ENCODE data around the gene PFKM.

PFKM gene

GRCh38 chr12:48184549-48184922 is 65.4 kb downstream of the PFKM start:
- H3K4me3 ChIP-seq (replicated peaks; ENCODE audit: low read depth, low read length), result no peak overlapping the region

GRCh38 chr12:48185181-48185919 is 66.2 kb downstream of the PFKM start:
- no peak for DNase-seq (ENCODE audit: extremely low read depth, insufficient read length)
- Histone ChIP-seq H3K4me3 (replicated peaks; ENCODE audit: low read depth, low read length) (no peak overlapping the region), H3K36me3 (ENCODE audit: control insufficient read depth, insufficient read depth, low read length) (no peaks in the 10 kb centered on the region), H3K27me3 (replicated peaks; ENCODE audit: control insufficient read depth, insufficient read depth, low read length) (no peaks in the 10 kb centered on the region; the same call in 1 of the 2 replicates)
- TF ChIP-seq CTCF (IDR thresholded peaks at IDR 0.05; ENCODE audit: insufficient read depth, low read length, poor library complexity, severe bottlenecking), result no peak

More at GRCh38 chr12:48184549-48184922, 65.4 kb downstream of the PFKM start:
- Histone ChIP-seq H3K27me3 (replicated peaks; ENCODE audit: control insufficient read depth, insufficient read depth, low read length) (no peaks in the 10 kb centered on the region; the same call in 1 of the 2 replicates), H3K36me3 (ENCODE audit: control insufficient read depth, insufficient read depth, low read length) (no peaks in the 10 kb centered on the region)
- no peak for TF ChIP-seq CTCF (IDR thresholded peaks at IDR 0.05; ENCODE audit: insufficient read depth, low read length, poor library complexity, severe bottlenecking)
- no peak for DNase-seq (ENCODE audit: extremely low read depth, insufficient read length)

GRCh38 chr12:48187916-48188695 is 68.9 kb downstream of the PFKM start:
- TF ChIP-seq CTCF (IDR thresholded peaks at IDR 0.05; ENCODE audit: insufficient read depth, low read length, poor library complexity, severe bottlenecking), result no peak
- Histone ChIP-seq H3K36me3 (ENCODE audit: control insufficient read depth, insufficient read depth, low read length) (no peaks in the 10 kb centered on the region), H3K27me3 (replicated peaks; ENCODE audit: control insufficient read depth, insufficient read depth, low read length) (no peaks in the 10 kb centered on the region; the same call in 1 of the 2 replicates), H3K4me3 (replicated peaks; ENCODE audit: low read depth, low read length) (no peak overlapping the region)
- no peak for DNase-seq (ENCODE audit: extremely low read depth, insufficient read length)

- H3K4me3 ChIP-seq (replicated peaks; ENCODE audit: low read depth, low read length), result no peak overlapping the region
- no peaks in the 10 kb centered on the region for H3K36me3 ChIP-seq (ENCODE audit: control insufficient read depth, insufficient read depth, low read length)
- DNase-seq (ENCODE audit: extremely low read depth, insufficient read length), result no peak
- H3K27me3 ChIP-seq (replicated peaks; ENCODE audit: control insufficient read depth, insufficient read depth, low read length), result no peaks in the 10 kb centered on the region; the same call in 1 of the 2 replicates
- peak; percentile 81 for TF ChIP-seq CTCF (IDR thresholded peaks at IDR 0.05; ENCODE audit: insufficient read depth, low read length, poor library complexity, severe bottlenecking)
These were observed 70.4 kb downstream of the PFKM start for GRCh38 chr12:48189331-48190125.

DNA sequence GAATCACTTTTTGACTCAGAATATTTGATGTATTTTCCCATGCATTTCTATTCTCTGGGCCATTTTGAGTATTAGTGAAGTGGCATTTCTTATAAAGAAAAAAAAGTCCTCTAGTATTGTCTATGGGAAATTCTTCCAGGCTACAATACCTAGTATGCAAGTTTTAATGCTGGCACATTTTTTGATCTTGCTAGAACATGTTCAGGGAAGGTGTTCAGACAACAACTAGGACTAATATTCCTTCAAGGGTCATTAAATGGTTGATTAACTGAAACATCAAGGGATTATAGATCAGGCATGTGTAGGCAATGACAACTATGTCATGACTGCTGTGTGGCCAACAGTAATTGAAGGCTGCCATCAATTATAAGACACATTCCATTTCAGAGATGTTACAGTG is 71.9 kb downstream of the PFKM start:
- no peak overlapping the region for H3K4me3 ChIP-seq (replicated peaks; ENCODE audit: low read depth, low read length)
- H3K36me3 ChIP-seq (ENCODE audit: control insufficient read depth, insufficient read depth, low read length), result no peaks in the 10 kb centered on the region
- no peak for TF ChIP-seq CTCF (IDR thresholded peaks at IDR 0.05; ENCODE audit: insufficient read depth, low read length, poor library complexity, severe bottlenecking)
- DNase-seq (ENCODE audit: extremely low read depth, insufficient read length), result no peak
- no peaks in the 10 kb centered on the region; the same call in 1 of the 2 replicates for H3K27me3 ChIP-seq (replicated peaks; ENCODE audit: control insufficient read depth, insufficient read depth, low read length)
